GM21737 (cell line): ENCODE data around the gene C12orf50.
"Not testable (repeated sequence)": the region's sequence is repeated elsewhere in the genome, so short reads cannot be mapped to it uniquely, and the experiment has no call there.

Experiments used
- ATAC-seq: cut with Tn5 transposase; IDR thresholded peaks from one replicate; pipeline ENCODE4 v1.9.1; 2021; ENCODE audit warnings: mild to moderate bottlenecking, moderate library complexity; ENCODE audit not compliant: unreplicated experiment

C12orf50 gene

DNA sequence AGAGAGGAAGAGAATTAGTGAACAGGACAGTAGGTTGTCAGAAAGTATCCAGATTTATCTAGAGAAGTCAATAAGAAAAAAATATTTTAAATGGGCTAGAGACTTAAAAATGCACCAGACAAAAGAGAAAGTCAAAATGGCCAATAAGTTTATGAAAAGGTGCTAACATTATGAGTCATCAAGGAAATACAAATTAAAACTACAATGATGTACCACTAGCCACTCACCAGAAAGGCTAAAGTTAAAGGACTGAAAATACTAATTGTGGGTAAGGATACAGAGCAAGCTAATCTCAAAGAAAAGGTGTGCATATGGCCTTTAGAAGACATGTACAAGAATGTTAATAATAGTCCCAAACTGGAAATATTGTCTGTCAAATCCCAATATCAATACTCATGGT is 37.7 kb downstream of the C12orf50 start:
- no peak for ATAC-seq

DNA sequence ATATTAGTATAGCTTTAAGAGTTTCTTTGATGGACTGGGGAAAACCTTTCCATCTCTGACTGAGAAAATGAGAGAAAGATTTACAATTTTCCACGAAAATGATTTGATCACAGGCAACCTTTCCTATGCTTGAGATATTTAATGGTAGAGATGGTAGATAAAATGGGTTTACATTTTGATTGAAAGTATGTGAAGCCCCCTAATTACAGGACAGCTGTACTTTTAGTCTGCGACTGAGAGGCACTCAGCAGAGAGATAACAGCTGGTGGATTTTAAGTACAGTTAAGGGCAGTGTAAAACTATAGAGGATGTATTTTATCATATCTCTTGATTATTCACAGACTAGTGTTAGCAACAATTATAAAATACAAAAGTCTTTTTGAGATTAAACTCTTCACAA is 40.7 kb downstream of the C12orf50 start:
- ATAC-seq, result no peak

DNA sequence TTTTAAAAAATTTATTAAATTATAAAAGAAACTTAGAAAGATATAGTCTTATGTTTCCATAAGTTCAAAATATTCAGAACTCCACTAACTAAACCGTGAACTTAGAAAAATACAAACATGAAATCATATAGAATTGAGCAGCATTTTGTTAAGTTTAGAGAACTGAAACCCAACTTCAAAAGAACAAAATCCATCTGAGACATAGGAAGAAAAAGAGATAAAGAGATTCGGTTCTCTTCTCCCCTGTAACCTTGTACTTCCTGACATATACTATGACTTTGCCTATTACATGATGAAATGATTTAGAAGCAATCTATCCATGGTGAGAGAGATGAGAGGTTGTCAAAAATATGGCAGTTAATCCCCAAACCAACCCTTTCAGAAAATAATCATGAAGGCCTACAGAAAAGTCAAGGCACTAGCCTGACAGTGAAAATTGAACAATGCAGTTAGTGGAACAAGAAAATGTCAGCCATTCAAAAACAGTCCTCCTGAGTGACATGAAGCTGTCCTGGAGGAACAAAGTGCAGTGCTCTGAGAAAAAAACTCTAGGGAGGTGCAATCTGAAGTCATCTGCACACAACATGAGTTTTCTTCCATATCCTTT is 44.0 kb downstream of the C12orf50 start:
- ATAC-seq, result no peak

DNA sequence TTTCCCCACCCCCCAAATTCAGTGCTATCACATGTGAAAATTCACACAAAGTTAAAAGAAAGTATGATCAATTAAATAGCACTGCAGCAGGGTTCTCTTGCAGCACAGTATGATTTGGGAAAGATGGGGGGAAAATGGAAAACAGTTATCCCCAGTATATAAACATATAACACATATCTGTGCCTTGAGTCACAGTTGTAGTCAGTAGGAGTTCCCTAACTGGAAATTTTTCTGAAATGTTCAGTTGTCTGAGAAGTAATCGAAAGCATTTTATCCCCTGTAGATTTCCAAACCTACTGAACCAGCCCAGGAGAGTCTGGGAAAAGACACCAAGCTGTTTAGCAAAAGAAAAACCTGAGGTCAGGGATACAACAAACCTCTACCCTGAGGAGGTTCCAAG is 47.0 kb downstream of the C12orf50 start:
- ATAC-seq, result no peak

DNA sequence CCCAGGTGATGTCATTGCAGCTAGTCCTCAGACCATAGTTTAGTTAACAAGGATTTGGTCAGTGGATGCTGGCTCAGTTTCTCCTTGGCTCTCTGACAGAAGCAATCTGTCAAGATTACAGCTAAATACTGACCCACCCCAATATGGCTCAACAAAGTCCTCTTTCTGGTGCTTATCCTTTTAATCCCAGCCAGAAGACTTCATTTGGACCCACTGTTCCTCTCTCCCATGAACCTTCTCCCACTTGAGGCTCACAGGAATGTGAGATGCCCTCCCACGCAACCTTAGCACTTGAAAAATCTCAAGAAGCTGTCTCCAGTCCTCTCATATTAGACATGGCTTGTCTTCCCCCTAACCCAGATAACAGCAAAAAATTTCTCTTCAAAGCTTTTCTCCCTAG is 47.7 kb downstream of the C12orf50 start:
- no peak for ATAC-seq

DNA sequence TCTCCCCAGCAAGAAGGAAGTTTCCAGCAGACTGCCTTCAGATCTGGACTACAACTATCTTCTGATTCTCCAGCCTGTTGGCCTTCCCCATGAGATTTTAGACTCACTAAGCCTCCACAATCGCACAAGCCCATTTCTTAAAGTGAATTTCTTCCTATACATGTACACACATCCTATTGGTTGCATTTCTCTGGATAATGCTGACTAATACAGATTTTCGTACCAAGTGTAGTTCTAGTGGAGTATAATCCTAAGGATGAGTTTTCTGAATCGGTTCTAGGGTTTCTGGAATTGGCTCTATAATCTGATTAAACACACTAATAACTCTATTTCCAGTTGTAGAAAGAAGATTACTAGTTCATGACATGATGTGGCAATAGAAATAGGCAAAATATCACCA is 53.3 kb downstream of the C12orf50 start:
- no peak for ATAC-seq

DNA sequence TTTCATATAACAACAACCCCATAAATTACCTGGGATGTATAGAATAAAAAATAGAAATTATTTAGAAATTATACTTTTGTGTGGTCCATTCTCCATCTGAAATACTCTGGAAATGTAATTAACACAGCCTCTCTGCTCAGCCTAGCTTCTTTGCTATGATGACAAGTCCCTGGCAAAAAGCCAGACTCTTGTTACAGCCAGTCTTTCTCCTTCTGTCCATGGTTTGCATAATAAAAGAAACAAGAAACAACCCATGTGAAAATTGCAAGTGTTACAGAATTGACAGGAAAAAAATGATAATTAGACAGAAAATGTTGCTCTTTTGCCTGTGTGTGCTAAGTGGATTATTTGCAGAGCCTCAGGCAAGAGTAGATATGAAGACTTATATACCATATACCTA is 61.3 kb downstream of the C12orf50 start:
- ATAC-seq, result no peak

DNA sequence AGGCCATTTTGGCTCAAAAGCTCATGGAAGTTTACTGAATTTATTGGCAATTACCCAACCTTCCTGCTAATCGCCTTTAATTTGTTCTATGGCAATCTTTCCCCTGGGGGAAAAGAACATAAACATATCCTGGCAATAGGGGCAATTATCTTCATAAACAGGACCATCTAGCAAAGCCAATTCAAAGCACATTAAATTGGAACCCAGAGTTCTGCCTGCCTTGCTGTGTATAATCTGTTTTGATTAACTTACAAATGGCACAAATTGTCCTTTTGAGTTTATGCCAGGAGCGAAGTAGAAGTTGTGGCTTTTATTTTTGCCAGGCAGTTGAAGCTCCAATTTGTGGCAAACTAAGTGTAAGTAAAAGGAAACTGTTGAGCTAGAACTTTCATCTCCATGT is 68.6 kb downstream of the C12orf50 start:
- no peak for ATAC-seq

DNA sequence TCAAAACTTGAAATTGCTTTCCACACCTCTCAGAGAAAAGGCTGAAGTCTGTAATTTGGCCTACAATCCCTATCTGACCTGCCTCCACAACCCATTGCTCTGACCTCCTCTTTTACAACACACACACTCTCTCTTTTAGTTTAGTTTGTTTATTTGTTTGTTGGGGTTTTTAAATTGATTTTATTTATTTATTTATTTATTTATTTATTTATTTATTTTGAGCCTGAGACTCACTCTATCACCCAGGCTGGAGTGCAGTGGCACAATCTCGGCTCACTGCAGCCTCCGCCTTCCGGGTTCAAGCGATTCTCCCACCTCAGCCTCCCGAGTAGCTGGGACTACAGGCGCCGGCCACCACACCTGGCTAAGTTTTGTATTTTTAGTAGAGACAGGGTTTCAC is 75.2 kb downstream of the C12orf50 start:
- ATAC-seq, result not testable (repeated sequence)

DNA sequence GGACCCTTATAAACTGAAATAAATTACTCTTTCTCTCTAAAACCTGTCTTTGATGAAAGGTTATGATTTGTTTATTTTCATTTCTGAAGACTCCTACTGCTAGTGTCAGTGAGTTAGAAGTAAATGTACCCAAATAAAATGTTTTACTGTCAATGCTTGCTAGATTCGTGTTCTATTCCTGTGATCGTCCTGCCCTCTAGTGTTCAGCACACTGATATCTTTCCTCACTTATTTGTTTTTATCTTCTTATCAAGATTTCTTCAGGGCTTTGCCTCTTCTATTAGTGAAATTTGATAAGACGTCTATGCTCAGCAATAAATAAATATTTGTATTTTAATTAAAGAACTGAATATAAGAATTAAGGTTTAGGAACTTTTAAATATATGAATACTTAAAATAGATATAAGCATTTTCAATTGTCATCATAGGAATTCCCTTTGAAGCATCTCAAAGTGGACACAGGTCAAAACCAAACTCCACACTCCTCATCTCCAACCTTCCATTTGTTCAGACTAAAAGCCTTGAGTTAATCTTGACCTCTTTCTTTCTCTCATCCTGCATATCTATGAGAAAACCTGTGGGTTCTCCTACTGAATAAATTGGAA is 75.8 kb downstream of the C12orf50 start:
- ATAC-seq, result no peak

DNA sequence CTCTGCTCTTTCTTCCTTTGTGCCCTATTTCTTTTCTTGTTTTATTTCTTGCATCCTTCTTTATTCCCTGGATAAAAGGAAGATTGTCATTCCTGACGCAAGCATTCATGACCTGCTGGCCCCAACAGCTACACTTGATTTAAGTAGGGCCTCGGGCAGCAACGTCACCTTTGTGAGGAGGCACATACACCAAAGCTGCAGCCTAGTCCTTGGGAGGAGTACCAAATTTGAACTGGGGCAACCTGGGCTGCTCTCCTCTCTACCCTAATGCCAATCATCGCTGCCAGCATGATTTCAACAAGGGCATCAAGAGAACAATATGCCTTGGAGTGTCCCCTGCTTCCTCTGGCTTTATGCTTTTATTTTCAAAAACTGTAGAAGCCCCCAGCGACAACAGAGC is 76.4 kb downstream of the C12orf50 start:
- ATAC-seq, result no peak

DNA sequence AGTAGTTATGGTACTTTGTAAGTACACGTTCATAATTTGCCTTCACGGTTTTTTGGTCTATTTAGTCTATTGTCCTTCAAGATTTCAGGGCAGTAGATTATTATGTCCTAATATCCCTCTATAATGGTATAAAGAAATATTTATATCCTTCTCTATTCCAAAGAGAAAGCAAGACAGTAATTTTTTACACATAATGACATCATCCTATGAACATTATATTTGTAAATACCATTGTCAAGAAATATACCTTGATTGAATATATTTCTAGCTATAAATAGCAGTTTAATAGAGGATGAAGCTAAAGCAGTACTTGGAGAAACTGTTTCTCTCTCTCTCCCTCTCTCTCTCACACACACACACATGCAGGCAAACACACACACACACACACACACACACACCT is 77.0 kb downstream of the C12orf50 start:
- no peak for ATAC-seq

DNA sequence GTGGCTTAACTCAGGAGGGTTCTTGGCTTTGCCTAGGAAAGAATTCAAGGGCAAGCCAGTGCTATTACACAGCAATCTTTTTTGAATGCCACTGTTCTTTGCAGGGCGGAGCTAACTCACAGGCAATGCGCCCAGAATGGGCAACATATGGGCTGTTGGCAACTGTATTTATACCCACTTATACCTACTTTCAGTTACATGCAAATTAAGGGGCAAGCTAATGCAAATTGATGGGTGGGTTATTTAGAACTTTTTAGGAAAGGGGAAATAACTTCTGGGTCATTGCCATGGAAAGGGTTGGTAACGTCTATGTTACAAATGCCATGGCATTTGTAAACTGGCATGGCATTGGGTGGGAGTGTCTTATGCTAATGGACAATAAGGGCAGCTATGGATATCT is 85.4 kb downstream of the C12orf50 start:
- no peak for ATAC-seq

DNA sequence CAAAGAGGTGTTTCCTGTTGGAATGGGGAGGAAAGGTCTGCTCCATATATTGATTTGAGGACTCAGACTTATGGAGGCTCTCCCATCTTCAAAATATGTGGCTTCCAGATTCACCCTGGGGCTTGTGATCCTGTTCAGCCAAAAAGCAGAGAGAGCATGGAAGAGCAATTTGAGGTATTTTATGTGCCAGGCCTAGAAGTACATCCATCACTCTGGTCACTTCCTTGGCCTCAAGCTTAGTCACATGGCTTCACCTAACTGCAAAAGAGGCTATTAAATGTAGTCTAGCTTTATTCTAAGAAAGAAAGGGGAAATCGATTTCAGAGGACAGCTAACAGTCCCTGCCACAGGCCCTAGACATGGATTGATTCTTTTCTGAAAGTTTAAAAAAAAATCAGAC is 86.2 kb downstream of the C12orf50 start:
- ATAC-seq, result no peak

DNA sequence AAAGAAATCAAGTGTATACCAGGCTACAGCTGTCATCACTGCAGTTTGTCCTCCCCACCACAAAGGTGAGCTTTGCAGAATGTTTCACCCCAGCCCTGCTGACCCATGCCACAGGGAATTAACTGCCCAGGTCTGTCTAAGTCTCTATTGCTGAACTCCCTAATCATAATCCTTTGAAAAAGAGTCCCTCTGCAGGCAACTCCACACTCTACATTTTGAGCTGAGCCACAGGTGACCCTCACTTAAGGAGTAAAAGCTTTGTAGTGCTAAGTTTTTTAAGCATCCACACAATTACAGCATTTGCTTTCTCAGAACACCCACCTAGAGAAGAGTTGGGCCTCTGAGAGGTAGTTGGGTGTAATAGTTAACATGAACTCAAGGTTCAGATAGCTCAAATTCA is 90.0 kb downstream of the C12orf50 start:
- no peak for ATAC-seq

DNA sequence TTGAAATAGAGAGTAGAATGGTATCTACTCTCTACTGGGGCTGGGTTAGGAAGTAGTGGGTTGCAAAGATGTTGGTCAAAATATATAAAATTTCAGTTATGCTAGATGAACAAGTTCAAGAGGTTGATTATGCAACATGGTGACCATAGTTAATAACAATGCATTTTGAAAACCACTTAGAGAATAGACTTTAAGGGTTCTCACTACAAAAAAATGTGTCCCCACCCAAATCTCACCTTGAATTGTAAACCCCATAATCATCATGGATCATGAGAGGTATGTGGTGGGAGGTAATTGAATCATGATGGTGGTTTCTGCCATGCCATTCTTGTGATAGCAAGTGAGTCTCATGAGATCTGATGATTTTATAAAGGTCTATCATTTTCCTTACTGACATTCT is 94.0 kb downstream of the C12orf50 start:
- no peak for ATAC-seq

DNA sequence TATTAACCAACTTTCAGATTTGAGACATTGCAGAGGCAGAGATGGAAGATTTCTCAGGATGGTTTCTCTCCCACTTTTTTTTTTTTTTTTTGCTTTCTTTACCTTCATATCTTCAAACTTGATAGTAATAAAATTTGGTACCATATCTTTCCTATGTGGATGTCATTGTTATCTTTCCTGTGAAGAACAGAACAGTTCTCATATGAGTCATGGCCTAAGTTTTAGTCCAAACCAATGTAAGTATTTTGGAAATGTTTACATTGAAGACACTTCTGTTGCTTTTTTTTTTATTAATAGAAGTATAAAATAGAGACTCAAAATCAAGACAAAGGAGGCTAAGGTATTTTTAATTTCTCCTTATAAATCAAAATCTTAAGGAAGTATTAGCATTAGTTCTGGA is 95.2 kb downstream of the C12orf50 start:
- no peak for ATAC-seq

DNA sequence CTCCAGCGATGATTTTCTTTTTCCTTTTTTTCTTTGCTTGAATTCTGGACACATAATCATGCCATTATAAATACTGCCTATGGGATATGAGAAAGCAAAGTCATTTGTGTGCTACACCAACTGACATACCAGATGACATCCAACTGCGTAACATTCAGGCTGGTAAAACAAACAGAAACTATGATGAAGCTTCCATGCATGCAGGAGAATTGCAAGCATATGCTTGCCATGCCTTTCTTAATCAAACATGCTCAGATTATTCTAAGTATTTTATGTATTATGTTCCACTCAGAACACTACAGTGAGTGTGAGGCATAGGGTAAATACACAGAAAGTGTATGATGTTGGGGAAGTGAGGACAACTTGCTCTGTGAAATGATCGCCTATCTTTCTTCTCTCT is 97.4 kb downstream of the C12orf50 start:
- no peak for ATAC-seq

DNA sequence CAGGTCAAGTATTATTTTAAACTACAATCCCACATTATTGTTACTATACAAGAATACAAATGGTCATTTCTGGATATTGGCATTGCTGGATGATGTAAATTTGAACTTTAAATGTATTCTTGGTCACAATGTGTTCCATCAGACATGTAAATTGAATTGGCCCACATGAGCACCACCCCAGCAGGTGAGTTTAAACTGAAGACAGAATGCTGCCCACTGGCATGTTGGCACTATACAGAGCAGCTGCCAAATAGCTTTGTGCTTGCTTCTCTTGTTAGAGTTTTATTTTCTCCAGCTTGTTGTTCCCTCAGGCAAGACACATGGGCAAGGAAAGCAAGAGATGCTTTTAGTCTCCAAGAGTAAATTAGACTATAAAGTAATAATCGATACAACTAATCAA is 98.6 kb downstream of the C12orf50 start:
- no peak for ATAC-seq
